ENCODE measurements around the gene IL1F10. TPM values are rescaled to one million over a fixed set of nuclear protein-coding genes. Genes with fewer than 3 reads are reported as not detected.

The IL1F10 gene
- total RNA-seq = not detected in 2 replicates

GRCh38 chr2:113067681-113068080 lies at the start of gene IL1F10:
Gene IL1F10 (plus strand): TSS chr2:113067970. CDS start chr2:113072739, 4,769 bp downstream.

DNA sequence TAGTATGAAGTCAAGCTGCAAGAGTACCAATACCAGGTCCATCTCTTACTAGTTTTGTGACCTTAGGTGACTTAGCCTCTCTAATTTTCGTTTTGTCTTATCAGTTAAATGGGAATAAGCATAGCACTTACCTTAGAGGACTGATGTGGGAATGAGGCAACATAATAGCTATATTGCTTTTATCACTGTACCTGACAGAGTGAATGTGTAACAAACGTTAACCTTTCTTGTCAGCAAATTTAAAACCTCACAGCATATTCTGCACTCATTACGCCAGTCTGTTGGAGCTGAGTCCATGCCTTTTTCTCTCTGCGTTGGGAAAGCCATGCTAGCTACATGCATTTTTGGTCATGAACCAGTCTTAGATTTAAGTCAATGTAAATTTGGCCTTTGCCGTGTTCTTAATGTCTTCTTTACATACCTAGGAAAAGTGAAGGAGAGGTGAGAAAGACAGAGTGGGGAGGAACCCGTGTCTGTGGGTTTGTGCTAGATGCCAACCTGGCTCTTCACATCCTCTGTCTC lies 15.3 kb upstream of the IL1F10 start, which contains the start of gene IL36B:
Gene IL36B (minus strand): TSS at position 472 of the 522 bp plus-strand sequence.

GRCh38 chr2:113058998-113059960 lies 8.5 kb upstream of the IL1F10 start, which contains the start of gene IL36RN:
Gene IL36RN (plus strand): TSS chr2:113059198. CDS start chr2:113059439, 241 bp downstream.

Other genes starting within 250 kb of the IL1F10 start
- gene IL1B, start 231.2 kb upstream of the IL1F10 start, total RNA-seq = 1.4 and 69.0 TPM in 2 replicates
- gene IL37, start 156.8 kb upstream of the IL1F10 start, total RNA-seq = not detected in 2 replicates
- not detected in 2 replicates for gene IL36G, start 90.0 kb upstream of the IL1F10 start, total RNA-seq
- gene IL36A, start 62.5 kb upstream of the IL1F10 start, total RNA-seq = not detected in 2 replicates
- not detected in 2 replicates for gene IL36B, start 15.1 kb upstream of the IL1F10 start, total RNA-seq
- gene IL36RN, start 8.8 kb upstream of the IL1F10 start, total RNA-seq = not detected in 2 replicates
- gene IL1RN, start 59.6 kb downstream of the IL1F10 start, total RNA-seq = 0.13 TPM in 1 of 2 replicates, not detected in the other
- 8.3 and 14.8 TPM in 2 replicates for gene PSD4, start 106.0 kb downstream of the IL1F10 start, total RNA-seq
- 1.0 and 1.9 TPM in 2 replicates for gene PAX8, start 211.0 kb downstream of the IL1F10 start, total RNA-seq